Measurements from ENCODE around the gene PNPLA5.

Gene PNPLA5

DNA sequence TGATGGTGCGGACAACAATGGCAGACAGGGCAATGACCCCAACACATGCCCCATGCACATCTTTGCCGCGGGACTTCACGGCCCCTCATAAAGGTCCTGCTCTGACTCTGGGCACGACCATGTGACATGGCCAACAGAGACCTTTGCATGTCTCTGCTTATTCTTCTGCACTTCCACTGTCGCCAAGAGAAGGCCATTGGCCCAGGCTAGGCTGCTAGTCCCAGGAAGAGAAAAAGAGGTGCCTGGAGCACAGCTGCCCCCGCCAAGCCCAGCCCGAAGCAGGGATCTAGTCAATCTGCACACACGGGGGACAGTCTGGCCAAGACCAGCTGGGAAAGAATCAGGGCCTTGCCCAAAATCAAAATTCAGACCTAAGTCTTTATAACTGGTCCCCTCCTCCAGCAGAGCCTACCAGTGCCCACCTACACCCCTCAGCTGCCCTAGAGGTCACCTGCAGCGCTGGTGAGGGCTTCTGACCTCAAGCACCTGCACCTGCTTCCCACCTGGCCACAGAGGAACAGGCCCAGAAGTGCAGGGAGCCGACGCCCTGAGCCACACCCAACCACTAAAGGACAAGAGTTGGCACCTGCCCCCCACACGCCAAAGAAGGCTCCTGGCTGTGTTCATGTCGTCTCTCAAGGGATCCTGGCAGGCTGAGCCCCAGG lies 37.6 kb downstream of the PNPLA5 start:
- no peak overlapping the region for H3K4me3 ChIP-seq (ENCODE audit: low read depth, low read length)
- TF ChIP-seq CTCF (IDR thresholded peaks at IDR 0.05; ENCODE audit: low read depth, low read length): no peak

- no peak overlapping the region for H3K4me3 ChIP-seq (ENCODE audit: low read depth, low read length)
- TF ChIP-seq CTCF (IDR thresholded peaks at IDR 0.05; ENCODE audit: low read depth, low read length): no peak
These were observed 38.4 kb downstream of the PNPLA5 start for GRCh38 chr22:43853328-43853931.

DNA sequence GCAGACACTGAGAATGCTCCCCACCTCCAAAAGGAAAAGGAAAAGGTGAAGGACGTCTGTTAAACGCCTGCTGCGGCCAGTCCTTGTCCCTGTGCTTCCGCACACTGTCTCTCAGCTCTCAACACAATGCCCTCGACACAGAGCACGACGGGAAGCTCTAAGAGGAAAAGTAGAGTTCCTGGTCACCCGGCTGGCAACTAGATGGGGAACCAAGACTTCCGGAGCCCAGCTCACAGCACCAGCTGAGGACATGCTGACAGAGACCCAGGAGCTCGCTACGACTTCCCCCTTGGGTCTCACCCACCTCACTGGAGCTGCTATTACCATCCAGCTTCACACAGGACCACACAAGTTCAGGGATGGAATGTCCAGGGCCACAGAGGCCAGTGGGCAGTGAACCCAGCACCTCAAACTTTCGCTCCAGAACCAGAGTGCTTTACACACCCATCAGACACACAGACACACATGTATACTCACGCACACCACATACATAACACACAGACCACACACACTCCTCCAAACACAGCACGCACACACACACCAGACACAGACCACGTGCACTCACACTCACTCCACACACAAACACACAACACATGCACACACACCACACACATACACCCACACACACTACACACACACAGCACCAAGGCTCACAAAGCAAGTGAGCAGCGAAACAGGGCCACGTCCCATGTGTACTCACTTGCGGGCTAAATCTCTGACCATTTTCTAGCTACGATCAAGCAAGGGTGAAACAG lies 39.1 kb downstream of the PNPLA5 start:
- no peak overlapping the region for H3K4me3 ChIP-seq (ENCODE audit: low read depth, low read length)
- TF ChIP-seq CTCF (IDR thresholded peaks at IDR 0.05; ENCODE audit: low read depth, low read length): no peak

- TF ChIP-seq CTCF (IDR thresholded peaks at IDR 0.05; ENCODE audit: low read depth, low read length): no peak
- H3K4me3 ChIP-seq (ENCODE audit: low read depth, low read length): no peak overlapping the region
These were observed 39.9 kb downstream of the PNPLA5 start for GRCh38 chr22:43851979-43852307.

GRCh38 chr22:43851058-43851978 lies 40.5 kb downstream of the PNPLA5 start:
- TF ChIP-seq CTCF (IDR thresholded peaks at IDR 0.05; ENCODE audit: low read depth, low read length): no peak
- no peak overlapping the region for H3K4me3 ChIP-seq (ENCODE audit: low read depth, low read length)

DNA sequence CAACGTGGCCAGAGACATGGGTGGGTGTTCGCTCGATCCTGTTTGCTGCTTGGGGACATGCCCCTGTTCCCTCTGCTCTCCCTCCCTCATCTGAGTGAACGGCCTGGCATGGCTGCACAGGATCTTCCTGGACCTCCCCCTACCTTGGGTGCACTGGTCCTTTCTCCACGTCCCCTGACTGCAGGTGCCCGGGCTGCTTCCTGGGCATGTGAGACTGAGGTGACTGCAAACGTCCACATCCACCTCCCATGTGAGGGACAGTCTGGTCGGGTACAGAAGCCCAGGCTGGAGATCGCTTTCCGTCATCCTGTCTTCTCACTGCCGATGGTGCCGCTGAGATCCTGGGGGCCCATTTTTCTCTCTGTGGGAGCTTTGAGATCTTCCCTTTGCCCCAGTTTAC lies 41.3 kb downstream of the PNPLA5 start:
- no peak for TF ChIP-seq CTCF (IDR thresholded peaks at IDR 0.05; ENCODE audit: low read depth, low read length)
- no peak overlapping the region for H3K4me3 ChIP-seq (ENCODE audit: low read depth, low read length)
